DOHH2 (cell line): ENCODE results near the gene GJB2.
A peak's percentile ranks its signal among the peaks of the same experiment; 100 is the strongest.

Source experiments
- CTCF ChIP-seq: fragments of 200-600 bp; sonication (generic); IDR thresholded peaks from one replicate; pipeline ENCODE4 v1.5.1; 2014; ENCODE audit warnings: antibody characterized with exemption, mild to moderate bottlenecking, low read depth, low read length; ENCODE audit not compliant: poor library complexity, severe bottlenecking
- EZH2phosphoT487 ChIP-seq: fragments of 200-600 bp; sonication (generic); IDR thresholded peaks from 2 replicates; pipeline ENCODE4 v1.6.1; 2017; ENCODE audit warnings: borderline replicate concordance, mild to moderate bottlenecking, antibody characterized with exemption, low read length, moderate library complexity, mixed read lengths

- TF ChIP-seq CTCF = no peak
- TF ChIP-seq EZH2phosphoT487 = peak; percentile 60; the same call in 1 of the 2 replicates
These were observed 33.0 kb downstream of the GJB2 start for GRCh38 chr13:20159646-20160305.
